ENCODE data around the gene PIK3R3.

The PIK3R3 gene

GRCh38 chr1:46017876-46018503 lies 114.4 kb downstream of the PIK3R3 start:
- no peak overlapping the region for H3K27ac ChIP-seq (ENCODE audit: low read depth, low read length)
- H3K4me3 ChIP-seq (ENCODE audit: low read depth in 1 of 5, low read length in 5 of 5) = no peak overlapping the region
- H3K36me3 ChIP-seq (ENCODE audit: control insufficient read depth in 5 of 5, insufficient read depth in 5 of 5, low read length in 5 of 5) = peaks cover 0 to 14% (median 13%) of the 10 kb centered on the region in 5 donors
- no peaks in the 10 kb centered on the region for H3K9me3 ChIP-seq (ENCODE audit: control insufficient read depth in 5 of 5, low read length in 5 of 5)
- H3K27me3 ChIP-seq (ENCODE audit: control insufficient read depth in 5 of 5, insufficient read depth in 4 of 5, low read length in 5 of 5) = no peaks in the 10 kb centered on the region
- H3K9ac ChIP-seq (ENCODE audit: low read length in 5 of 5) = no peak overlapping the region
- H3K4me1 ChIP-seq (ENCODE audit: control insufficient read depth in 5 of 5, insufficient read depth in 5 of 5, low read length in 5 of 5) = peaks cover 0 to 12% (median 6%) of the 10 kb centered on the region in 5 donors

DNA sequence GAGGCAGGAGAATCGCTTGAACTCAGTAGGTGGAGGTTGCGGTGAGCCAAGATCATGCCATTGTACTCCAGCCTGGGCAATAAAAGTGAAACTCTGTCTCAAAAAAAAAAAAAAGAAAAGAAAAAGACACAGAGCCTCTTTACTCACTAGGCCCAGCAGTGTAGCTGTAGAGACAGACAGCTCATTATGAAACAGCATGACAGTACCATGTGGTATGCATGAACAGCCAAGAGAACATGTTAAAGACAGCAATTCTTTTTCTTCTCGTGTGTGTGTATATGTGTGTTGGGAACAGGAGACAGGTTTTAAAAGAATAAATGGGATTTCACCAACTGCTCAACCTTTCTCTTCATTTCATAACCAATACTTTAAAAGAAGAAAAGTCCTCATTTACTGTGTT lies 118.8 kb downstream of the PIK3R3 start:
- no peak overlapping the region for H3K4me3 ChIP-seq (ENCODE audit: low read depth in 1 of 5, low read length in 5 of 5)
- H3K4me1 ChIP-seq (ENCODE audit: control insufficient read depth in 5 of 5, insufficient read depth in 5 of 5, low read length in 5 of 5) = peaks cover 0 to 4% (median 0%) of the 10 kb centered on the region in 5 donors
- no peak overlapping the region for H3K9ac ChIP-seq (ENCODE audit: low read length in 5 of 5)
- H3K27ac ChIP-seq (ENCODE audit: low read depth, low read length) = no peak overlapping the region
- H3K27me3 ChIP-seq (ENCODE audit: control insufficient read depth in 5 of 5, insufficient read depth in 4 of 5, low read length in 5 of 5) = no peaks in the 10 kb centered on the region
- H3K36me3 ChIP-seq (ENCODE audit: control insufficient read depth in 5 of 5, insufficient read depth in 5 of 5, low read length in 5 of 5) = peaks cover 9 to 36% (median 29%) of the 10 kb centered on the region in 5 donors
- H3K9me3 ChIP-seq (ENCODE audit: control insufficient read depth in 5 of 5, low read length in 5 of 5) = no peaks in the 10 kb centered on the region

- Histone ChIP-seq H3K27ac (ENCODE audit: low read depth, low read length) (no peak overlapping the region), H3K9me3 (ENCODE audit: control insufficient read depth in 5 of 5, low read length in 5 of 5) (no peaks in the 10 kb centered on the region), H3K36me3 (ENCODE audit: control insufficient read depth in 5 of 5, insufficient read depth in 5 of 5, low read length in 5 of 5) (peaks cover 12 to 49% (median 39%) of the 10 kb centered on the region in 5 donors), H3K9ac (ENCODE audit: low read length in 5 of 5) (no peak overlapping the region), H3K4me1 (ENCODE audit: control insufficient read depth in 5 of 5, insufficient read depth in 5 of 5, low read length in 5 of 5) (no peaks in the 10 kb centered on the region), H3K27me3 (ENCODE audit: control insufficient read depth in 5 of 5, insufficient read depth in 4 of 5, low read length in 5 of 5) (no peaks in the 10 kb centered on the region), H3K4me3 (ENCODE audit: low read depth in 1 of 5, low read length in 5 of 5) (no peak overlapping the region)
Measured at GRCh38 chr1:46012236-46012635, 120.2 kb downstream of the PIK3R3 start.

- Histone ChIP-seq H3K36me3 (ENCODE audit: control insufficient read depth in 5 of 5, insufficient read depth in 5 of 5, low read length in 5 of 5) (peaks cover 12 to 59% (median 46%) of the 10 kb centered on the region in 5 donors), H3K9ac (ENCODE audit: low read length in 5 of 5) (no peak overlapping the region), H3K27me3 (ENCODE audit: control insufficient read depth in 5 of 5, insufficient read depth in 4 of 5, low read length in 5 of 5) (no peaks in the 10 kb centered on the region), H3K4me1 (ENCODE audit: control insufficient read depth in 5 of 5, insufficient read depth in 5 of 5, low read length in 5 of 5) (no peaks in the 10 kb centered on the region), H3K9me3 (ENCODE audit: control insufficient read depth in 5 of 5, low read length in 5 of 5) (no peaks in the 10 kb centered on the region), H3K4me3 (ENCODE audit: low read depth in 1 of 5, low read length in 5 of 5) (no peak overlapping the region), H3K27ac (ENCODE audit: low read depth, low read length) (no peak overlapping the region)
Measured at GRCh38 chr1:46011121-46011695, 121.2 kb downstream of the PIK3R3 start.

GRCh38 chr1:46010611-46011010 lies 121.8 kb downstream of the PIK3R3 start:
- Histone ChIP-seq H3K36me3 (ENCODE audit: control insufficient read depth in 5 of 5, insufficient read depth in 5 of 5, low read length in 5 of 5) (peaks cover 12 to 63% (median 50%) of the 10 kb centered on the region in 5 donors), H3K9ac (ENCODE audit: low read length in 5 of 5) (no peak overlapping the region), H3K4me3 (ENCODE audit: low read depth in 1 of 5, low read length in 5 of 5) (no peak overlapping the region), H3K27me3 (ENCODE audit: control insufficient read depth in 5 of 5, insufficient read depth in 4 of 5, low read length in 5 of 5) (no peaks in the 10 kb centered on the region), H3K9me3 (ENCODE audit: control insufficient read depth in 5 of 5, low read length in 5 of 5) (no peaks in the 10 kb centered on the region), H3K27ac (ENCODE audit: low read depth, low read length) (no peak overlapping the region), H3K4me1 (ENCODE audit: control insufficient read depth in 5 of 5, insufficient read depth in 5 of 5, low read length in 5 of 5) (no peaks in the 10 kb centered on the region)

DNA sequence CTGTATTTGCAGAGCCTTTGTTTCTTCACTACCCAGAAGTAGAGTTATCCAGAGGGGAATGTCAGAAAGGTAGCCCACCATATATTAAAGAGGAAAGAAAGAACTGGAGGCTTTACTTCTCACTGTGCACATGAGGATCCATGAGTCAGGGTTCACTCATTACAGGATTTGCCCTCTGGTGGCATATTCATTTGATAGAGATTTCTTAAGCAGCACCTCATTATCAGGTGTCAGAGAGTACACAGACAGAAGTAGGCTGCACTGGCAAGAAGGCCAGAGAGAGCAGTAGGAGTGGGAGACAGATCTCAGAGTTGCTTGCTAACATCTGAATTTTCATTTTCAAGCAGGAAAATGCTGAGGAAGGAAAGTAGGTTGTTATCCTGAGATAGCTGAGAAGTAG lies 123.8 kb downstream of the PIK3R3 start:
- Histone ChIP-seq H3K36me3 (ENCODE audit: control insufficient read depth in 5 of 5, insufficient read depth in 5 of 5, low read length in 5 of 5) (peaks cover 12 to 63% (median 53%) of the 10 kb centered on the region in 5 donors), H3K9me3 (ENCODE audit: control insufficient read depth in 5 of 5, low read length in 5 of 5) (no peaks in the 10 kb centered on the region), H3K27ac (ENCODE audit: low read depth, low read length) (no peak overlapping the region), H3K9ac (ENCODE audit: low read length in 5 of 5) (no peak overlapping the region), H3K27me3 (ENCODE audit: control insufficient read depth in 5 of 5, insufficient read depth in 4 of 5, low read length in 5 of 5) (no peaks in the 10 kb centered on the region), H3K4me3 (ENCODE audit: low read depth in 1 of 5, low read length in 5 of 5) (no peak overlapping the region), H3K4me1 (ENCODE audit: control insufficient read depth in 5 of 5, insufficient read depth in 5 of 5, low read length in 5 of 5) (no peaks in the 10 kb centered on the region)

DNA sequence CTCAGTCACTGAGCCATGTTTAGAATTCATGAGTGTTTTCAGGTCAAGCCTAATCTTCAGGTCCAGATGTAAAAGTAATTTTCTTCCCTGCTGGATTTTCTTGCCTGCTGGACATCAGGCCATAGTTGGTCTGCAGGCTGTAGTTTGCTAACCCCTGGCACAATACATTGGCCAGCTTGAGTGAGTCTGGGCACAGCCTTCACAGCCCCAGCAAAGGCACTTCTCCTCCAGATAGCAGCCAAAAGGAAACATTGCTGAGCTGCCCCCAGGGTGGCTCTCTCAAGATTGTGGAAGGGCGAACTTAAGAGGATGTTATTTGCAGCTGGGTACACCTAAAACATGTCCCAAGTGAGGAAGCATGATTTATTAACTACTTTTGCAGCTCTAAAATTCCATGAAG lies 126.8 kb downstream of the PIK3R3 start:
- H3K9ac ChIP-seq (ENCODE audit: low read length in 5 of 5) = no peak overlapping the region
- H3K36me3 ChIP-seq (ENCODE audit: control insufficient read depth in 5 of 5, insufficient read depth in 5 of 5, low read length in 5 of 5) = peaks cover 8 to 47% (median 44%) of the 10 kb centered on the region in 5 donors
- no peak overlapping the region for H3K27ac ChIP-seq (ENCODE audit: low read depth, low read length)
- no peaks in the 10 kb centered on the region for H3K27me3 ChIP-seq (ENCODE audit: control insufficient read depth in 5 of 5, insufficient read depth in 4 of 5, low read length in 5 of 5)
- H3K9me3 ChIP-seq (ENCODE audit: control insufficient read depth in 5 of 5, low read length in 5 of 5) = no peaks in the 10 kb centered on the region
- H3K4me3 ChIP-seq (ENCODE audit: low read depth in 1 of 5, low read length in 5 of 5) = no peak overlapping the region
- H3K4me1 ChIP-seq (ENCODE audit: control insufficient read depth in 5 of 5, insufficient read depth in 5 of 5, low read length in 5 of 5) = no peaks in the 10 kb centered on the region

DNA sequence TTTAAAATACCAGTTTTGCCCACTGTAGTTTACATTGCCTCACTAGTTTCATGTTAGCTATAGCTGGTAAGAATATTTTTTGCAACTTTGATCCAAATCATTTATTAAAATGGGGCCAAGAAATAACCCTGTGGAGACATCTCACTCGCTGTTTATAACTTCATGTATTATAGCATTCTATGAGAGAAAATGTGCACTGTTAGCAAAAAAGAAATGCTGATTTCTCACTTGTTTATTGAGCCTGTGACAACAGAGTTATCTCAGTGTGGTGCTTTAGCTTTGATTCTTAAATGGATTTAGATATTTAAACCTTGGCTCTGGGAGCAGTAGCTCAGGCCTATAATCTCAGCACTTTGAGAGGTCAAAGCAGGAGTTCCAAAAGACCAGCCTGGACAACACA lies 127.9 kb downstream of the PIK3R3 start:
- H3K9ac ChIP-seq (ENCODE audit: low read length in 5 of 5) = no peak overlapping the region
- no peaks in the 10 kb centered on the region for H3K27me3 ChIP-seq (ENCODE audit: control insufficient read depth in 5 of 5, insufficient read depth in 4 of 5, low read length in 5 of 5)
- no peaks in the 10 kb centered on the region for H3K9me3 ChIP-seq (ENCODE audit: control insufficient read depth in 5 of 5, low read length in 5 of 5)
- H3K36me3 ChIP-seq (ENCODE audit: control insufficient read depth in 5 of 5, insufficient read depth in 5 of 5, low read length in 5 of 5) = peaks cover 5 to 38% (median 33%) of the 10 kb centered on the region in 5 donors
- H3K4me1 ChIP-seq (ENCODE audit: control insufficient read depth in 5 of 5, insufficient read depth in 5 of 5, low read length in 5 of 5) = no peaks in the 10 kb centered on the region
- H3K4me3 ChIP-seq (ENCODE audit: low read depth in 1 of 5, low read length in 5 of 5) = no peak overlapping the region
- H3K27ac ChIP-seq (ENCODE audit: low read depth, low read length) = no peak overlapping the region

- H3K4me3 ChIP-seq (ENCODE audit: low read depth in 1 of 5, low read length in 5 of 5) = no peak overlapping the region
Measured at GRCh38 chr1:46003315-46003714, 129.1 kb downstream of the PIK3R3 start.

DNA sequence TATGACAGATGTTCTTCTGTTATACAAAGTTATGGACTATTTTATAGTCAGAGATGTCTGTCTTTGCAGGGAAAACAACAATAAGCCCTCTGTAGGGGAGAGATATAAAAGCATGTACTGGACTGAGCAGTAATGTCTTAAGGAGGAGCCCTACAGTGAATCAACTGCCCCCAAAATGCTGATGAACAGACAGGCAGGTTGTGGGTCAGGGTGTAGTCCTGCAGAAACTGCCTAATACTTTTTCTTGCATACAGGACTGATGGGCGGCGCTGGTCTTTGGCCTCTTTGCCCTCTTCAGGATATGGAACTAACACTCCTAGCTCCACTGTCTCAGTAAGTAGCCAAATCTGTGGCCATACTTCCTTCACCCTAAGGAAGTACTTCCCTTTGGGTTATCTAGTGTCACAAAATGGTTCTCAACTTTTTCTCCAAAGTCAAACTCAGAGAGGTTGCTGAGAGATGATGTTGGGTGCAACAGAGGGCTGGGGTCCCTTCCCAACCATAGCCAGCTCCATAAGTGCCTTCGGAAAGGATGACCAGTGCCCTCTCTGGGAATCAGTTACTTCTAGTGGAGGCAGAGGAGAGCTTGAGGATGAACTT lies 129.8 kb downstream of the PIK3R3 start:
- H3K9ac ChIP-seq (ENCODE audit: low read length in 5 of 5) = no peak overlapping the region
- peaks cover 0 to 22% (median 15%) of the 10 kb centered on the region in 5 donors for H3K36me3 ChIP-seq (ENCODE audit: control insufficient read depth in 5 of 5, insufficient read depth in 5 of 5, low read length in 5 of 5)
- H3K27me3 ChIP-seq (ENCODE audit: control insufficient read depth in 5 of 5, insufficient read depth in 4 of 5, low read length in 5 of 5) = no peaks in the 10 kb centered on the region
- H3K4me3 ChIP-seq (ENCODE audit: low read depth in 1 of 5, low read length in 5 of 5) = no peak overlapping the region
- H3K4me1 ChIP-seq (ENCODE audit: control insufficient read depth in 5 of 5, insufficient read depth in 5 of 5, low read length in 5 of 5) = no peaks in the 10 kb centered on the region
- no peaks in the 10 kb centered on the region for H3K9me3 ChIP-seq (ENCODE audit: control insufficient read depth in 5 of 5, low read length in 5 of 5)
- H3K27ac ChIP-seq (ENCODE audit: low read depth, low read length) = no peak overlapping the region

More at GRCh38 chr1:46003315-46003714, 129.1 kb downstream of the PIK3R3 start:
- H3K27ac ChIP-seq (ENCODE audit: low read depth, low read length) = no peak overlapping the region
- no peaks in the 10 kb centered on the region for H3K9me3 ChIP-seq (ENCODE audit: control insufficient read depth in 5 of 5, low read length in 5 of 5)
- H3K4me1 ChIP-seq (ENCODE audit: control insufficient read depth in 5 of 5, insufficient read depth in 5 of 5, low read length in 5 of 5) = no peaks in the 10 kb centered on the region
- H3K27me3 ChIP-seq (ENCODE audit: control insufficient read depth in 5 of 5, insufficient read depth in 4 of 5, low read length in 5 of 5) = no peaks in the 10 kb centered on the region
- H3K9ac ChIP-seq (ENCODE audit: low read length in 5 of 5) = no peak overlapping the region
- peaks cover 3 to 29% (median 21%) of the 10 kb centered on the region in 5 donors for H3K36me3 ChIP-seq (ENCODE audit: control insufficient read depth in 5 of 5, insufficient read depth in 5 of 5, low read length in 5 of 5)
